GM13977 (cell line): Measurements from ENCODE around the gene UNC13A.

Experiments used
- DNase-seq: peaks from one replicate; pipeline ENCODE4 v3.0.0; 2012; ENCODE audit warnings: low spot score
- CTCF ChIP-seq: IDR thresholded peaks from 2 replicates; pipeline ENCODE4 v1.5.1; 2012; ENCODE audit warnings: mild to moderate bottlenecking, control low read depth; ENCODE audit not compliant: insufficient read depth; ENCODE audit errors: extremely low read depth, missing control alignments
- in situ Hi-C: fragments of 300-500 bp; cut with MboI; formaldehyde crosslinking; loops from one replicate; pipeline ENCODE4 v1.12.0; 2022; ENCODE audit warnings: low sequenced_read_pairs, low pct_unique_long_range_greater_than_20kb, mixed read lengths, inconsistent platforms; ENCODE audit not compliant: unreplicated experiment

Gene UNC13A

DNA sequence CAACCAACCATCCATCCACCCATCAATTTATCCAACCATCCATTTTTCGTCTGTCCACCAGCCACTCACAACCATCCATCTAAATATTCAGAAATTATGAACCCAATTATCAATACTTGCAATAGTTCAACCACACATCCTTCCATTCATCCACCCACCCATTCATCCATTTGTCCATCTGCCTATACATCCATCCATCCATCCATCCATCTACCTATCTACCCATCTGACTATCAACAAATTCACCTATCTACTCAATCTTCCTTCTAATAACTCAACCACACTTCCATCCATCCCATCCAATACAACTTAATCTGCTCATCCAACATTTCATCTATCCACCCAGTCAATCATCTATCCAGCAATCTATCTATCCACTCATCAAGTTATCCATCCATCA is 46.3 kb downstream of the UNC13A start:
- in situ Hi-C loops = no loop called here
- no peak for TF ChIP-seq CTCF
- no peak for DNase-seq

- in situ Hi-C loops = no loop called here
- no peak for TF ChIP-seq CTCF
- no peak for DNase-seq
Measured at GRCh38 chr19:17641181-17641580, 47.0 kb downstream of the UNC13A start.

GRCh38 chr19:17633700-17634099 is 54.5 kb downstream of the UNC13A start:
- no peak for TF ChIP-seq CTCF
- DNase-seq = no peak
- in situ Hi-C loops = no loop called here

- in situ Hi-C loops = no loop called here
- no peak for TF ChIP-seq CTCF
Measured at GRCh38 chr19:17632577-17632976, 55.6 kb downstream of the UNC13A start.

DNA sequence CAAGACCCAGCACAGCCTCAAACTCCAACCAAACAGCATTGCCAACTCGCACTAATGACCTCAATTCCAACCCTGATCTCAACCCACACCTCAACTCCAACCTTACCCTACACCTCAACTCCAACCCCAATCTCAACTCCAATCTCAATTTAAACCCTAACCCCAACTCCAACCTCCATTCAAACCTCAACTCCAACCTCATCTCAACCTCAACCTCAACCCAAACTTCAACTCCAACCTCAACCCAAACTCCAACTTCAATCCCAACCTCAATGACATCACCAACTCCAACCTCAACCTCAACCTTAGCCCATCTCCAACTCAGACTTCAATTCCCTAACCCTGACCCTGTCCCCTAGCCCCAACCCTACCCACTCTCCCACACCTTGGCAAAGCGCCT is 58.4 kb downstream of the UNC13A start:
- TF ChIP-seq CTCF = no peak
- in situ Hi-C loops = no loop called here
- DNase-seq = no peak

More at GRCh38 chr19:17632577-17632976, 55.6 kb downstream of the UNC13A start:
- DNase-seq = no peak

DNA sequence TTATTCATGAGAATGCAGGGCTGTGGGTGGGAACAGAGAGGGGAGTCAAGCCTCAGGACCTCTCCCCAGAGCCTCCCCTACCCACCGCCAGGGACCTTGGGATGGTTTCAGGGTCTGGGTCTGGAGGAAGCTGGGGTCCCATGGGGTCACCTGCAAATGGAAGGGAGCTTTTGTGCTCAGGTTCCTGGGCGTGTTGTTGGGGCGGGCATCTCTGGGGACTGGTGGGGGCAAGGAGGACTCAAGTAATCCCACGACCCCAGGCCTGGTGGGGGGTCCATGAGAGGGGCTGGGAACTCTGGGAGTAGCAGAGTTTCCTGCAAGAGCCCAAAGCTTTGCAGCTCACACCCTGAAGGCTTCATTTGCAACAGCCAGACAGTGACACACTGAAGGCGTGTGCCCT is 60.2 kb downstream of the UNC13A start:
- in situ Hi-C loops = no loop called here
- no peak for DNase-seq
- no peak for TF ChIP-seq CTCF

DNA sequence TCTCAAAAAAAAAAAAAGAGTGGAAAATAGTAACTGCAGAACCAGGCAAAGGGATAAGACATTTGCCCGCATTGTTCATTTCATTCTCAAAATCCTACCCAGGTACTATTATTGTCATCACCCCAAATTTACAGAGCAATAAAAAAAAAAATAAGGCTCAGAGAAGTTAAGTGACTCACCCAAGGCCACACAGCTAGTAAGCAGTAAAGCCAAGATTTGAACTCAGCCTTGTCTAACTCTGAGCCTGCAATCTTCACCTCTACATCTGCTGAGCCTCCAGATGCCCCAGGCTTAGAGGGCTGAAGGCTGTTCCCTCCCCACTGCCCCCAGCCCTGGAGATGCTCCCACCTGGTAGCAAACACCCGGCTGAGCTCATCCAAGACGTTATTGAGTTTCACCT is 61.0 kb downstream of the UNC13A start:
- no peak for TF ChIP-seq CTCF
- in situ Hi-C loops = no loop called here
- DNase-seq = no peak
